HG02938 (cell line): Measurements from ENCODE around the gene PCDHB10.

Experiments used
- ATAC-seq: cut with Tn5 transposase; IDR thresholded peaks from one replicate; pipeline ENCODE4 v1.9.1; 2021; ENCODE audit warnings: mild to moderate bottlenecking, moderate library complexity; ENCODE audit not compliant: unreplicated experiment

Gene PCDHB10

GRCh38 chr5:141236516-141237313, 44.6 kb downstream of the PCDHB10 start:
- ATAC-seq = no peak

GRCh38 chr5:141241496-141241895, 49.3 kb downstream of the PCDHB10 start:
- ATAC-seq = no peak
